HG02973 (cell line): ENCODE measurements around the gene SNX1.

Source experiments
- ATAC-seq: cut with Tn5 transposase; IDR thresholded peaks from one replicate; pipeline ENCODE4 v1.9.1; 2021; ENCODE audit warnings: moderate library complexity; ENCODE audit not compliant: unreplicated experiment

The SNX1 gene

DNA sequence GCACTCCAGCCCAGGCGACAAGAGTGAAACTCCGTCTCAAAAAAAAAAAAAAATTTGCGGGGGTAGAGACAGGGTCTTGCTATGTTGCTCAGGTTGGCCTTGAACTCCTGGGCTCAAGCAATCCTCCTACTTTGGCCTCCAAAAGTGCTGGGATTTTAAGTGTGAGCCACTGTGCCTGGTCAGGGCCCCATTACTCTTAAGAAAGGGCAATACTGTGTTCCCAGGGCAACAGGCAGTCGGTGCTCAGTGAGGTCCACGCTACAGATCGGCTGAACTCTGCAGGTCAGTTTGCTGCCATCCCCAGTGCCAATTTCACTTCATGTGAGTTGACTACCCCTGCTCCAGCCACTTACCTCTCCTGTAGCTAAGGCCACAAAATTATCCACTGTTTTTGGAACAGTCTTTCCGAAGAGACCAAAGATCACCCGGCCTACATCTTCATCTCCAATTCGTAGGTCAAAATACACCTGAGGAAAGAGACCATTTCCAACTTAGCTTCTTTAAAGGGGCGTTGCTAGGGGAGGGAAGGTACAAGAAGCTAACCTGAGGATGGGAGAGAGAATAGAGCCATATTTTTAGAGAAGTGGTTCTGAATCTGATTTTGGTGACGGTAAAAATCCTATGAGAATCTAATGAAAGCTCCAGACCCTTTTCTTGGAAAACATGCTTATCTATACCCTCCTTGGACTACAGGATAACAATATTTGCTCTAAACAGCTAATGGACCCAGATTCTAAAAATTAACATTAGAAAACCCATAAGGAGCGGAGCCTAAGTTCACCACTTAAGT, 66.1 kb downstream of the SNX1 start:
- no peak for ATAC-seq

- ATAC-seq: peak; percentile 25
Measured at GRCh38 chr15:64162478-64162868, 66.7 kb downstream of the SNX1 start.

- ATAC-seq: peak; percentile 89
Measured at GRCh38 chr15:64162869-64163658, 67.3 kb downstream of the SNX1 start, which contains the start of gene PPIB. PPIB (minus strand) TSS chr15:64163022; CDS start chr15:64162986, 36 bp downstream.

GRCh38 chr15:64163659-64164362, 68.0 kb downstream of the SNX1 start:
- ATAC-seq: no peak

DNA sequence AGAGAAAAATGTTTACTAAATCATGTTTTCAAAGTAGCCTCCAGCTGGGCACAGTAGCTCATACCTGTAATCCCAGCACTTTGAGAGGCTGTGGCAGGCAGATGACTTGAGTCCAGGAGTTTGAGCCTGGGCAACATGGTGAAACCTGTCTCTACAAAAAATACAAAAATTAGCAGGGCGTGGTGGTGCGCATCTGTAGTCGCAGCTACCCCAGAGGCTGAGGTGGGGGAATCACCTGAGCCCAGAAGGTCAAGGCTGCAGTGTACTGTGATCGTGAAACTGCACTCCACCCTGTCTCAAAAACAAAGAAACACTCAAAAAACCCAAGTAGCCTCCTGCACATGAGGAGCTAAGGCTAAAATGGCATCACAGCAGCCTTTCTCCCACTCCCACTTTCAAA, 68.7 kb downstream of the SNX1 start:
- no peak for ATAC-seq

DNA sequence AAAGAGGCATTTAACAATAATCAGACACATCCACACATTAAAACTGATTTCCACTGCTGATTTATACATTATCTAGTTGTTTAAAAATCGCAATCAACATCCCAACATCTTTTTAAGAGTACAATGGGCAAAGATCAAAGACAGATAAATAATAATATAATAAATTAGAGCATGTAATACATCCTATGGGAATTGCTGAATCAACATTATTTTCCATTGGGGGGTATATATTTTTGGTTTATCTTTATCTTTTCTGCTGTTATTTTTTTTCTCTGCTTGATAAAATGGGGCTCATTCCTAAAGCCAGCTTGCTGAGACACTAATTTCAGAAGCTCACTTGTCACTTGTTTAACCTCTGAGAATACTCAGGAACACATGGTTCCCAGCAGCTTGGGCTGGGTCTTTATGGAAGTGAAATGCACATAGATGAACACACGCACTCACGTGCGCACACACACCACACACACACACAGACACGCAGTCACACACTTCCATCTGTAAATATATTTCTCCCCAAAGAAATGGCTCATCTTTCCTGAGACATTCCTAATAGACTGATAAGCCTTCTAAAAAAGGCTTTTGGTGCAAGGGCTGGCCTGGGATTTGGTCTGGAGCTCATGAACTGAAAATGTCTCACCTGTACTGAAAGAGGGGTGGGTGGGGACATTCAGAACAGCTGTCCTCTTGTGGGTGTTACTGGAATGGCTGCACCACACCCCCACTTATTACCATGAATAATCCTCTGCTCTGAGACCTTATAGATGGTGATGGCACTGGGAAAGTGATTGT, 70.5 kb downstream of the SNX1 start:
- no peak for ATAC-seq

DNA sequence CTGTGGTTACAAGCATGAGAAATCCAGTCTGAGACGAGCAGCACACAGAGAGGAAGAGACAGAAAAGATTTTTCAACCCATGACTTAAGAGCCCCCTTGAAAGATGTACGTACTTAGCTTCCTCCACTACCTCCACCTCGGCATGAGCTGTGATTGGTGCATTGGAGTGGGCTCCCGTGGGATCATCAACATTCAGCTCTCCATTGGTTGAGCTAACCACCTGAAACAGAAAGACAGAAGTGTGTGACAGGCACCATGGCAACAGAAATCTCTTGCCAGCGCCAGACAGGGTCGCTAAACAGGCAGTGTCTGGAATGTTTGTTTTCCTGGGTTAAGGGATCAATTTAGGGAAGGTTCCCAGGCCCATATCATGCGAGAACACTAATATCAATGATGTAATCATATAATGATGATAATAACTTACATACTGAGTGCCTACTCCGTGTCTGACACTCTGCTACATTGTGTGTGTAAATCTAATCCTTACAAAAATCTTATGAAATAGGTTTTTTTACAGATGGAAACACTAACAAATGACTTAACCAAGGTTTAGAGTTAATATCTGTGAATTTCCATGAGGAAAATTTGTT, 84.5 kb downstream of the SNX1 start:
- ATAC-seq: no peak

DNA sequence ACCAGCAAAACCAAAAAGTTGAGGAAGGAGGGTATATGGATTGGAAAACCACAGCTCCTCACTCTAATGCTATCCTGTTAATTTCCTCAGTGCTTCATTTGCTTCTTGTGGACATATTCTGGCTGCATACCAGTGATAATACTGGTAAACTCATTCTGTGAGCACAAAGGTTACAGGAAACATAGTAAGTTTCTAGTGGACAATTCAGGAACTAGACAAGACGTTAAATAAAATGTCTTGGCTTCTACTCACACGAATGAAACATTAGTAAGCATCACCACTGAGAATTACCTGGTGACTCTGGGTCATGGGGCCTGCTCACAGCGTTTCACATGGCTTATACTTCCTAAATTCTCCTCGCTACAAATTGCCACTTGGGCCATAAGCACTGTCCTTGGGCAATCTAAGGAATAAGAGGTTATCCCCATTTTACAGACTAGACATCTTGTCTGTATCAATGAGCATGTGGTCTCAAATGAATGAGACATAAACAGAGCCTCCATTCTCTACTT, 87.1 kb downstream of the SNX1 start:
- ATAC-seq: no peak

GRCh38 chr15:64185146-64185911, 89.5 kb downstream of the SNX1 start:
- no peak for ATAC-seq

DNA sequence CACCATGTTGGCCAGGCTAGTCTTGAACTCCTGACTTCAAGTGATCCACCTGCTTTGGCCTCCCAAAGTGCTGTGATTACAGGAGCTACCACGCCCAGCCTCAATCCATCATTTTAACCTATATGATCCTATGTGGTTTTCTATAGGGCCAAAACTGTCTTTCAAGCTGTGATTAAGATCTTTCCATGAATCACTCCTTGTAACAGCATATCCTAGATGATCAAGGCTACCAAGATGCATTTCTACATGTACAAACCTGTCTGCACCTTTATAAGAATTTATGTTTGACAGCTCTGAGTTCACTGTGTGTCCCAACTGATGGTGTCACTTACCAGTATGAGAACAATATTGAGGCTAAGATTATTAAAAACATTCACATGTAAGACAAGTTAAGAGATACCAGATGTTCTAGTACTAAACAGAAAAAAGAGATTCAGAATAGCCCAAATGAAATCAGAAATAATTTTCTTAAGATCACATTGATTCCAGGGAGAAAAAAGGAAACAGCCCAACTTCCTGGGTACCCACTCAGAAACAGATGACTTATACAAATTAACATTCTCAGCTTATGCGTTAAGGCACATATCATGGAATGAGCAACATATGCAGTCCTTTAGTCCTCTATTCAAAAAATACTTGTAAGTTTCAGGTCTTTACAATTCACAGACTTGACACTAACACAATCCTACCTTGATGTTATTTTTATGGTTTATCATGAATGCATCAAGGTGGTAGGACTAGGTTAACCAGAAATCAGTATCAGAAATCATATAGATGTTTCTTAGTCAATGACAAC, 91.8 kb downstream of the SNX1 start:
- ATAC-seq: no peak
